GM12875 (cell line): ENCODE results near the gene PCGF2.

Experiments used
- H3K4me3 ChIP-seq: one replicate; pipeline ENCODE4 v1.5.1; 2011; ENCODE audit warnings: low read depth, low read length, control low read depth
- CTCF ChIP-seq: IDR thresholded peaks from 2 replicates; pipeline ENCODE4 v1.5.1; 2011; ENCODE audit warnings: low read depth, mild to moderate bottlenecking, control low read depth, inconsistent platforms, low read length, moderate library complexity, borderline replicate concordance; ENCODE audit not compliant: insufficient read depth

PCGF2 gene

DNA sequence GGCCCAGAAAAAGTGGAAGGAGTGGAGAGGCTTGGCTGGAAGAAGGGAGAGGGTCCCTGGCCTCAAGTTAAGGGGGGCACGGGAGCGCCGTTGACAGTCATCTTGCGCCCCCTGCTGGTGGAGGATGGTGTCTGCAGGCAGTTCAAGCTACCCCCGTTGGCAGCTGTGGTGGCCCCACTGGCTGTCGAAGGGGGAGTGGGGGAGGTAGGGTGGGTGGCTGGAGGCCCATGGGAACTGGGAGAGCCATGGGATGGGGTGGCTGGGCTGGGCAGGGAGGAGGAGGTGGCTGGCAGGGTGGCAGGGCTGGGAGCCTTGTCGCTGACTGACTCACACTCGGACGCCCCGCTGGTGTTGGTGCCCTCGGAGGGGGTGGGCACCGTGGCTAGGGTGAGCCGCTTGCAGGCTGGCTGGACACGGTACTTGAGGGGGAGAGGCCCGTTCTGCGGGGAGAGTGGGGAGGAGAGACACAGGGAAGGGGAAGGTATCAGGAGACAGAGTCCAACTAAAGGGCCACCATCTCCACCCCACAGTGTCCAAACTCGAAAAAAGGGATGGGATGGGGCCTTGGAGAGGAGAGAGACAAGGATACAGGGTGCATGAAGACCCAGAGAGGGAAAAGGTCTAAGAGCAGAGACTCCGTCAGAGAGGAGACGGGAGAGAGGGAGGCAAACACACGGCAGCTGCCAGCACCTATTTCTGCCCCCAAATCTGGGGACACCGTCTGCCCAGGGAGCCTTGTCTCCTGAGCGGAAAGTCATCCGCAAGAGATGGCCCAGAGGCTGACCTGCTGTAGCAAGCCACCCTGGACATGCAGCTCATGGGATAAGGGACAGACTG is 12.8 kb downstream of the PCGF2 start:
- peak; percentile 96 for TF ChIP-seq CTCF
- H3K4me3 ChIP-seq, result no peak overlapping the region

GRCh38 chr17:38733982-38734973 is 13.9 kb downstream of the PCGF2 start:
- peak; percentile 60 for TF ChIP-seq CTCF

GRCh38 chr17:38733282-38733981 is 14.7 kb downstream of the PCGF2 start:
- no peak for TF ChIP-seq CTCF
- H3K4me3 ChIP-seq, result no peak overlapping the region

More at GRCh38 chr17:38733982-38734973, 13.9 kb downstream of the PCGF2 start:
- H3K4me3 ChIP-seq, result no peak overlapping the region

DNA sequence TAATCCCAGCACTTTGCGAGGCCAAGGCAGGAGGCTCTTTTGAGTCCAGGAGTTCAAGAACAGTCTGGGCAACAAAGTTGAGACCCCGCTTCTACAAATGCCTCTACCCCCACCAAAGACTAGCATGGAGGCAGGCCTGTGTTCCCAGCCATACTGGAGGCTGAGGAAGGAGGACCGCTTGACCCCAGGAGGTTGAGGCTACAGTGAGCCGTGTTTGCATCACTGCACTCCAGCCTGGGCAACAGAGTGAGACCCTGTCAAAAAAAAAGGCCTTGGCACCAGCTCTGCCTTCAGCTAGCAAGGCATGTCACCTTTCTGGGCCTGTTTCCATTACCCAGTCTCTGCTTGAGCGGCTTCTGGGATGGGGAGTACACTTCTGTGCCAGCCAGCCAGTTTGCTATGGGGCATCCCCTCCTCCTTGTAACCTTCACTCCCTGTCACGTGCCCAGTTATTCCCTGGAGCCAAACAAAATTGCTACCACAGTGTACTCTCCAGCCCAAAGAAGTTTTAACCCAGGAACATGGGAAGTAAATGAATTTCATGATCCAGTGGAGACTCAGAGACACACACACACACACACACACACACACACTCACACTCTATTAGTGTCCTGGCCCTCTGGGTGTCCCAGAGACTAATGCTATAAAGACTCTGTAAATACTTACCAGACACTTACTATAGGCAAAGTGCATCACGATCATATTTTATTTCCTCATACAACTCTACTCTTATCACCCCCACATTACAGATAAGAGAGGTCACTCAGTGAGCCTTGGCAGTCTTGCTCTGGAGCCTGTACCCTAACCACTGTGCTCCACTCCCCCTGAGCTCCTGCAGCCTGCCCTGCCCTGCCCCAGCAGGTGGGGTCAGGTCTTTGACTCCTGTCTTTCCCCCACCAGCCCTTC is 15.5 kb downstream of the PCGF2 start:
- H3K4me3 ChIP-seq, result no peak overlapping the region
- no peak for TF ChIP-seq CTCF

DNA sequence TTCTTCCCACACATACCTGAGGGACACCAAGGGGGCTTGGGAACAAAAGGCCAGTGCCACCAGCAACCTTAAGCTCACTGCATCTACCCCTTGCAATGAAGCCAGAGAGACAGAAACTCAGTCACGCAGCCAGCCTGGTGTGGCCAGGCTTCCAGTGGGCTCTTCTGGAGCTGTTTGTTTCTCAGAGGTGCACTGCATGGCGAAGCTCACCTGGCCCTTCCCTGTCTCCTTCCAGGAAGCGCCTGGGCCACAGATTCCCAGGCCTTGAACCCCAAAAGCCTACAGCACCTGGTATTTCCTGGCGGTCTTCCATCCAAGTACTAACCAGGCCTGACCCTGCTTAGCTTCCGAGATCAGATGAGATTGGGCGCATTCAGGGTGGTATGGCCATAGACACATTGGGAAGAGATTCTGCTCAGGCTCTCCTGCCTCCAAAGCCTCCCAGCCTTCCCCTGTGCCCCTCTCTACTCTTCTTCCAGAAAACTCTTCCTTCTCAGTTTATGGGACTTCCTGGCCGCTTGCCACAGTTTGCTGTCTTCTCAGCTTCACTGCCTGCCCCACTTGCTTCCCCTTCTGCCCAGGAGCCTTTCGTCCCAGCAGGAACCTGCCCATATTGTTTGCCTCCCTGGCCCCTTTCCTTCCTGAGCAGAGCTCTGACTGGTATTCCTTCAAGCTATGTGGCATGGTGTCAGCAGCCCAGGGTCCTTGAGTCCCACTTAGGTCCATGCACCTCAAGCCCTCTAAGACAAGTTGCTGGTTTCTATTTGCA is 16.4 kb downstream of the PCGF2 start:
- no peak overlapping the region for H3K4me3 ChIP-seq
- TF ChIP-seq CTCF, result no peak
